GM13976 (cell line): ENCODE measurements around the gene LGR4.

Experiments used
- DNase-seq: peaks from one replicate; pipeline ENCODE4 v3.0.0; 2012; ENCODE audit warnings: low spot score
- CTCF ChIP-seq: IDR thresholded peaks from 2 replicates; pipeline ENCODE4 v1.5.1; 2012; ENCODE audit warnings: borderline replicate concordance, mild to moderate bottlenecking; ENCODE audit not compliant: insufficient read depth; ENCODE audit errors: extremely low read depth, missing control alignments, control extremely low read depth
- in situ Hi-C: fragments of 300-500 bp; cut with MboI; formaldehyde crosslinking; loops from one replicate; pipeline ENCODE4 v1.12.0; 2022; ENCODE audit warnings: low sequenced_read_pairs, mixed read lengths, inconsistent platforms; ENCODE audit not compliant: unreplicated experiment

LGR4 gene

GRCh38 chr11:27370374-27370773 is 102.2 kb downstream of the LGR4 start:
- in situ Hi-C loops, result no loop called here
- no peak for DNase-seq
- no peak for TF ChIP-seq CTCF

- no peak for DNase-seq
- no peak for TF ChIP-seq CTCF
These were observed 104.7 kb downstream of the LGR4 start for GRCh38 chr11:27367881-27368280.

GRCh38 chr11:27363576-27364117 is 108.9 kb downstream of the LGR4 start:
- in situ Hi-C loops, result no loop called here
- no peak for TF ChIP-seq CTCF
- no peak for DNase-seq

More at GRCh38 chr11:27367881-27368280, 104.7 kb downstream of the LGR4 start:
- in situ Hi-C loops, result no loop called here

GRCh38 chr11:27362749-27363575 is 109.6 kb downstream of the LGR4 start, which contains the start of gene CCDC34:
Gene CCDC34, minus strand, starts transcription at chr11:27363215. Its CDS starts 21 bp downstream, at chr11:27363194.
- in situ Hi-C loops, result no loop called here
- TF ChIP-seq CTCF, result no peak
- DNase-seq, result peak; percentile 95

GRCh38 chr11:27361649-27362431 is 110.8 kb downstream of the LGR4 start:
- no peak for TF ChIP-seq CTCF
- in situ Hi-C loops, result no loop called here

GRCh38 chr11:27358296-27358695 is 114.3 kb downstream of the LGR4 start:
- in situ Hi-C loops, result no loop called here

More at GRCh38 chr11:27361649-27362431, 110.8 kb downstream of the LGR4 start:
- DNase-seq, result no peak

More at GRCh38 chr11:27358296-27358695, 114.3 kb downstream of the LGR4 start:
- DNase-seq, result no peak
- TF ChIP-seq CTCF, result no peak
